B cell (primary cell): ENCODE results near the gene LCE1F. TPM values are rescaled to one million over a fixed set of nuclear protein-coding genes. Genes with fewer than 3 reads are reported as not detected.

ENCODE experiments used
- ATAC-seq: fragments of 200-7000 bp; cut with Tn5 transposase; one replicate; pipeline ENCODE4 v1.10.0; 2021; ENCODE audit warnings: low read depth, mild to moderate bottlenecking, moderate number of reproducible peaks, moderate library complexity
- CTCF ChIA-PET: fragments of 350-600 bp; sonication (Branson Sonifier 250); formaldehyde crosslinking; loops from one replicate; lab custom pipeline; 2021; ENCODE audit warnings: antibody characterized with exemption, inconsistent platforms; lab: Charles Lee
- POLR2A ChIA-PET: fragments of 350-600 bp; sonication (Branson Sonifier 250); formaldehyde crosslinking; loops from one replicate; lab custom pipeline; 2021; ENCODE audit warnings: antibody characterized with exemption; lab: Charles Lee
- DNase-seq: peaks from one replicate; pipeline ENCODE4 v3.0.0; 2013
- H2AFZ ChIP-seq: 2 replicates; pipeline ENCODE4 v1.6.1; 2012; ENCODE audit warnings: mild to moderate bottlenecking, low read depth, low read length; ENCODE audit not compliant: insufficient read depth, poor library complexity, severe bottlenecking
- H3K27ac ChIP-seq, 2 donors: 1 replicate in 1 of 2; 2 replicates in 1 of 2; pipeline ENCODE4 v1.5.1; 2012 to 2013; ENCODE audit warnings: low read length in 2 of 2, mild to moderate bottlenecking in 2 of 2, moderate library complexity in 1 of 2
- H3K27me3 ChIP-seq, 4 experiments: fragments of 200-600 bp in 1 of 4; sonication (generic) in 1 of 4; replicated peaks in 1 of 4; 1 replicate in 2 of 4; 2 replicates in 2 of 4; pipeline versions ENCODE4 v1.6.1 to v1.7.0; 2013 to 2016; ENCODE audit warnings: low read length in 3 of 4, mild to moderate bottlenecking in 2 of 4, mixed read lengths in 1 of 4, moderate library complexity in 1 of 4; ENCODE audit not compliant: insufficient read depth in 4 of 4, control insufficient read depth in 3 of 4; ENCODE audit errors: control extremely low read depth in 1 of 4
- H3K36me3 ChIP-seq, 2 experiments: replicated peaks in 1 of 2; 1 replicate in 1 of 2; 2 replicates in 1 of 2; pipeline versions ENCODE4 v1.6.1 to v1.7.1; 2013; ENCODE audit warnings: low read length in 1 of 2; ENCODE audit not compliant: insufficient read depth in 2 of 2, control insufficient read depth in 1 of 2; ENCODE audit errors: control extremely low read depth in 1 of 2, extremely low read depth in 1 of 2
- H3K4me1 ChIP-seq, 2 donors: fragments of 200-600 bp in 1 of 2; sonication (generic) in 1 of 2; 1 replicate in 1 of 2; 2 replicates in 1 of 2; pipeline versions ENCODE4 v1.5.1 to v1.6.1; 2013 to 2017; ENCODE audit warnings: low read length in 2 of 2; ENCODE audit not compliant: control insufficient read depth in 2 of 2, insufficient read depth in 2 of 2
- H3K4me2 ChIP-seq: replicated peaks from 2 replicates; pipeline ENCODE3; 2012; ENCODE audit warnings: mild to moderate bottlenecking, low read depth, low read length; ENCODE audit not compliant: poor library complexity, severe bottlenecking
- H3K4me3 ChIP-seq, 5 experiments: fragments of 200-600 bp in 1 of 5; sonication (generic) in 1 of 5; 1 replicate in 3 of 5; 2 replicates in 2 of 5; pipeline versions ENCODE4 v1.5.1 to v1.7.0; 2011 to 2016; ENCODE audit warnings: low read length in 4 of 5, mild to moderate bottlenecking in 4 of 5, low read depth in 2 of 5, control low read depth in 1 of 5, moderate library complexity in 1 of 5; ENCODE audit not compliant: insufficient read depth in 1 of 5; ENCODE audit errors: control extremely low read depth in 1 of 5, extremely low read depth in 1 of 5
- H3K79me2 ChIP-seq: fragments of 200-600 bp; sonication (generic); one replicate; pipeline ENCODE4 v1.6.0; 2016; ENCODE audit warnings: low read length; ENCODE audit not compliant: control insufficient read depth, insufficient read depth
- H3K9ac ChIP-seq: fragments of 200-600 bp; sonication (generic); 2 replicates; pipeline ENCODE4 v1.6.1; 2017; ENCODE audit warnings: mild to moderate bottlenecking, low read length, moderate library complexity
- H3K9me3 ChIP-seq, 3 donors: one replicate each; pipeline versions ENCODE4 v1.6.1 to v1.7.1; 2013; ENCODE audit warnings: low read length in 2 of 3; ENCODE audit not compliant: control insufficient read depth in 2 of 3, insufficient read depth in 1 of 3; ENCODE audit errors: control extremely low read depth in 1 of 3
- H4K20me1 ChIP-seq: 2 replicates; pipeline ENCODE4 v1.6.0; 2012; ENCODE audit warnings: mild to moderate bottlenecking, low read length; ENCODE audit not compliant: insufficient read depth, control insufficient read depth, poor library complexity, severe bottlenecking
- H3K27ac Mint-ChIP-seq: one replicate; pipeline ENCODE4 v1.8.0; 2021; ENCODE audit warnings: mixed read lengths
- H3K27me3 Mint-ChIP-seq: one replicate; pipeline ENCODE4 v1.8.0; 2021; ENCODE audit warnings: mixed read lengths
- H3K4me1 Mint-ChIP-seq: one replicate; pipeline ENCODE4 v1.8.0; 2021; ENCODE audit warnings: mixed read lengths
- H3K4me3 Mint-ChIP-seq: one replicate; pipeline ENCODE4 v1.8.0; 2021; ENCODE audit warnings: mixed read lengths
- H3K9me3 Mint-ChIP-seq: one replicate; pipeline ENCODE4 v1.8.0; 2022; ENCODE audit warnings: mixed read lengths; ENCODE audit not compliant: insufficient read depth
- EZH2 ChIP-seq: IDR thresholded peaks from 2 replicates; pipeline ENCODE4 v1.6.1; 2012; ENCODE audit warnings: borderline replicate concordance, low read depth, mild to moderate bottlenecking, moderate library complexity, low read length; ENCODE audit not compliant: insufficient read depth, poor library complexity, severe bottlenecking
- WGBS: methylation state at CpG from one replicate; pipeline ENCODE4 v1.1.5; 2013; ENCODE audit warnings: missing lambda C conversion rate; ENCODE audit not compliant: insufficient coverage; 5-methylcytosine and 5-hydroxymethylcytosine counted together
- intact Hi-C: fragments of 100-400 bp; cut with micrococcal nuclease; formaldehyde crosslinking; loops from one replicate; pipeline ENCODE4 v1.10.0; 2022
- polyA plus RNA-seq: library from polyadenylated mRNA; depleted of rRNA; stranded (reverse); fragments of >200 nt; gene quantifications from 2 replicates; pipeline ENCODE4 v1.2.3, GENCODE V29; 2012
- total RNA-seq, 2 donors: library from RNA; stranded (reverse); fragments of 120-200 nt in 1 of 2; gene quantifications; 1 replicate in 1 of 2; 2 replicates in 1 of 2; pipeline versions ENCODE4 v1.2.3 to v1.2.4, GENCODE V29; 2013 to 2022
- TF ChIP-seq, protein P1 (sequence below): fragments of 200-600 bp; IDR thresholded peaks from one replicate; pipeline ENCODE4 v1.8.0; 2022; ENCODE audit warnings: antibody characterized with exemption, mild to moderate bottlenecking

Gene LCE1F
- total and polyA plus RNA-seq, 2 donors (not counting 1 experiment from before 2014, with no cell fraction given), result not detected

DNA sequence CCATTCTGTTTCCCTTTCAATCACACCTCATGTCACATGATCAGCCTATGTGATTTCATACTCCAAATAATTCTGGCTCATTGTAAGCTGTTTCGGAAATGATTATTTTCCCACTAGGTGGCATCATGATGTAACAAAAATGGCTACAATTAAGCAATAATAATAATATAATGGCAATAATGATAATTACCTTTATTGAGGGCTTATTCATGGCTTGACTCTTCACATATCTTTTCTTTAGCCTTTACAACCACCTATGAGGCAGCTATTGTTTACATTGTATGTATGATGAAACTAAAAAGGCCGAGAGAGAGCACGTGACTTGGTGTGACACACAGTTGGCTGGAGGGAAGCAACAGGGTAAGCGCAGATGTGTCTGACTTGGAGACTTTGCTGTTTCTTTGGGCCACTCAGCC, 29.6 kb upstream of the LCE1F start:
- no peak overlapping the region for H2AFZ ChIP-seq
- ATAC-seq, result no peak
- H3K4me2 ChIP-seq, result no peak overlapping the region

DNA sequence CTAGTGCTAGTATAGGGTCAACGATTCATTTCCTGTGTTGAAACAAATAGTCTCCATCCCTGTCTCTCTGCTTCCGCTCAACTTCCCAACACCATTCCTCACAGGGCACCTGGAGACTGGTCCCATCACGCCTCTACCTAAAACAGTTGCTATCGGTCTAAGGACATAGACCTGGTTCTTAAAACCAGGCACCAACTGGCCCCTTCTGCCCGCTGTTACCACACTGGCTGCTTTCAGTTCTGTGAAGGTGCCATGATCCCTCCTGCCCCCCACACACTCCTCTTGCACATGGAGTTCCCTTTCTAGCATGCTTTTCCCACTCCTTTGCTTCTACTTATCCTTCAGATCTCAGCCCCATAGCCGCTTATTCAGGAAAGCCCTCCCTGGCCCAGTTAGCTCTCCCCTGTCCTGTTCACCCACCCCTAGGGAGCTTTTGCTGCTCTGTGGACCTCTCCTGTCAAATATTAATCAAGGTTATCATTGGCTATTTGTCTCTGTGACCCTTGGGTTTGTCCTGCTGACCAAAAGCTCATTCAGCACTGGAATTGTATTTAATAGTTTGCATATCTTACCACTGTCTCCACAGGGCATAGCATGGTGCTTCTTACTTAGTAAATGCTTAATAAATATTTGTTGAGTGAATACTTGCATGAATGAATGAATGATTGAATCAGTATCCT, 29.0 kb upstream of the LCE1F start:
- Mint-ChIP-seq H3K27me3 (peaks cover 18% of the 10 kb centered on the region), H3K4me3 (no peak overlapping the region), H3K27ac (no peak overlapping the region), H3K9me3 (no peaks in the 10 kb centered on the region), H3K4me1 (no peaks in the 10 kb centered on the region)
- ChIA-PET CTCF (no interaction called here), POLR2A (no interaction called here)
- Histone ChIP-seq H4K20me1 (no peaks in the 10 kb centered on the region), H3K27ac (no peak overlapping the region), H3K9me3 (no peaks in the 10 kb centered on the region), H3K4me2 (no peak overlapping the region), H3K4me1 (no peaks in the 10 kb centered on the region), H3K9ac (no peak overlapping the region), H3K4me3 (no peak overlapping the region), H2AFZ (no peak overlapping the region), H3K36me3 (no peaks in the 10 kb centered on the region), H3K27me3 (peaks cover 0 to 4% (median 0%) of the 10 kb centered on the region in 4 experiments), H3K79me2 (no peaks in the 10 kb centered on the region)
- intact Hi-C loops, result no loop called here
- TF ChIP-seq, protein P1, sequence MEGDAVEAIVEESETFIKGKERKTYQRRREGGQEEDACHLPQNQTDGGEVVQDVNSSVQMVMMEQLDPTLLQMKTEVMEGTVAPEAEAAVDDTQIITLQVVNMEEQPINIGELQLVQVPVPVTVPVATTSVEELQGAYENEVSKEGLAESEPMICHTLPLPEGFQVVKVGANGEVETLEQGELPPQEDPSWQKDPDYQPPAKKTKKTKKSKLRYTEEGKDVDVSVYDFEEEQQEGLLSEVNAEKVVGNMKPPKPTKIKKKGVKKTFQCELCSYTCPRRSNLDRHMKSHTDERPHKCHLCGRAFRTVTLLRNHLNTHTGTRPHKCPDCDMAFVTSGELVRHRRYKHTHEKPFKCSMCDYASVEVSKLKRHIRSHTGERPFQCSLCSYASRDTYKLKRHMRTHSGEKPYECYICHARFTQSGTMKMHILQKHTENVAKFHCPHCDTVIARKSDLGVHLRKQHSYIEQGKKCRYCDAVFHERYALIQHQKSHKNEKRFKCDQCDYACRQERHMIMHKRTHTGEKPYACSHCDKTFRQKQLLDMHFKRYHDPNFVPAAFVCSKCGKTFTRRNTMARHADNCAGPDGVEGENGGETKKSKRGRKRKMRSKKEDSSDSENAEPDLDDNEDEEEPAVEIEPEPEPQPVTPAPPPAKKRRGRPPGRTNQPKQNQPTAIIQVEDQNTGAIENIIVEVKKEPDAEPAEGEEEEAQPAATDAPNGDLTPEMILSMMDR, result no peak
- no peak for TF ChIP-seq EZH2
- 88% methylated on average over 5 of the region's 6 CpGs for WGBS
- DNase-seq (no peak), ATAC-seq (no peak)

More for the DNA sequence above, 29.6 kb upstream of the LCE1F start:
- Histone ChIP-seq H3K9ac (no peak overlapping the region), H3K9me3 (no peaks in the 10 kb centered on the region), H3K79me2 (no peaks in the 10 kb centered on the region), H3K36me3 (no peaks in the 10 kb centered on the region), H3K27me3 (peaks cover 0 to 4% (median 0%) of the 10 kb centered on the region in 4 experiments), H3K4me3 (no peak overlapping the region), H4K20me1 (no peaks in the 10 kb centered on the region), H3K27ac (no peak overlapping the region), H3K4me1 (no peaks in the 10 kb centered on the region)
- ChIA-PET POLR2A (no interaction called here), CTCF (no interaction called here)
- TF ChIP-seq, protein P1, result no peak
- no peak for TF ChIP-seq EZH2
- Mint-ChIP-seq H3K4me3 (no peak overlapping the region), H3K27ac (no peak overlapping the region), H3K4me1 (no peaks in the 10 kb centered on the region), H3K27me3 (peaks cover 14% of the 10 kb centered on the region), H3K9me3 (no peaks in the 10 kb centered on the region)
- intact Hi-C loops, result no loop called here
- no peak for DNase-seq
- 97% methylated on average over 3 of the region's 4 CpGs for WGBS
